Measurements from ENCODE around the gene HMGN4.
"Not testable (repeated sequence)": the region's sequence is repeated elsewhere in the genome, so short reads cannot be mapped to it uniquely, and the experiment has no call there.

Gene HMGN4

GRCh38 chr6:26507658-26508057, 30.5 kb upstream of the HMGN4 start:
- Histone ChIP-seq H3K27me3 (replicated peaks) (peaks cover 2% of the 10 kb centered on the region), H3K27ac (no peak overlapping the region), H3K4me3 (ENCODE audit: low read depth, low read length) (no peak overlapping the region), H3K36me3 (replicated peaks) (no peaks in the 10 kb centered on the region)
- in situ Hi-C loops (cut with HindIII; ENCODE audit: low pct_ligation_motif_present, low sequenced_read_pairs), result no loop called here
- DNase-seq, result no peak
- no peak for TF ChIP-seq CTCF (IDR thresholded peaks at IDR 0.05; ENCODE audit: low read depth, low read length, missing control alignments)

DNA sequence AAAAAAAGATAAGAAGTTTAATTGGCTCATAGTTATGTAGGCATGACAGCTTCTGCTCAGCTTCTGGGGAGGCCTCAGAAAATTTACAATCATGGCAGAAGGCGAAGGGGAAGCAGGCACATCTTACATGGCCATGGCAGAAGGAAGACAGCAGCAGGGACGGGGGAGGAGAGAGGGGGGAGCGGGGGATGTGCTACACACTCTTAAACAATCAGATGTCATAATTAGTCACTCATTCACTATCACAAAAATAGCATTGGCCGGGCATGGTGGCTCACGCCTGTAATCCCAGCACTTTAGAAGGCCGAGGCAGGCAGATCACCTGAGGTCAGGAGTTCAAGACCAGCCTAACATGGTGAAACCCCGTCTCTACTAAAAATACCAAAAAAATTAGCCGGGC, 27.1 kb upstream of the HMGN4 start:
- H3K4me3 ChIP-seq (ENCODE audit: low read depth, low read length); in situ Hi-C loops (cut with HindIII; ENCODE audit: low pct_ligation_motif_present, low sequenced_read_pairs); H3K27me3 ChIP-seq (replicated peaks); H3K27ac ChIP-seq; H3K36me3 ChIP-seq (replicated peaks): not testable (repeated sequence)
- peak; percentile 8 for DNase-seq

- in situ Hi-C loops (cut with HindIII; ENCODE audit: low pct_ligation_motif_present, low sequenced_read_pairs), result no loop called here
- Histone ChIP-seq H3K4me3 (ENCODE audit: low read depth, low read length) (no peak overlapping the region), H3K36me3 (replicated peaks) (no peaks in the 10 kb centered on the region), H3K27me3 (replicated peaks) (no peaks in the 10 kb centered on the region), H3K27ac (no peak overlapping the region)
- no peak for DNase-seq
- no peak for TF ChIP-seq CTCF (IDR thresholded peaks at IDR 0.05; ENCODE audit: low read depth, low read length, missing control alignments)
Measured at GRCh38 chr6:26514984-26515383, 23.2 kb upstream of the HMGN4 start.

GRCh38 chr6:26516481-26517427, 21.4 kb upstream of the HMGN4 start:
- no peak for DNase-seq
- H3K27me3 ChIP-seq (replicated peaks), result no peaks in the 10 kb centered on the region
- no peak overlapping the region for H3K27ac ChIP-seq
- in situ Hi-C loops (cut with HindIII; ENCODE audit: low pct_ligation_motif_present, low sequenced_read_pairs), result no loop called here
- no peak overlapping the region for H3K4me3 ChIP-seq (ENCODE audit: low read depth, low read length)
- no peak for TF ChIP-seq CTCF (IDR thresholded peaks at IDR 0.05; ENCODE audit: low read depth, low read length, missing control alignments)
- H3K36me3 ChIP-seq (replicated peaks), result no peaks in the 10 kb centered on the region

DNA sequence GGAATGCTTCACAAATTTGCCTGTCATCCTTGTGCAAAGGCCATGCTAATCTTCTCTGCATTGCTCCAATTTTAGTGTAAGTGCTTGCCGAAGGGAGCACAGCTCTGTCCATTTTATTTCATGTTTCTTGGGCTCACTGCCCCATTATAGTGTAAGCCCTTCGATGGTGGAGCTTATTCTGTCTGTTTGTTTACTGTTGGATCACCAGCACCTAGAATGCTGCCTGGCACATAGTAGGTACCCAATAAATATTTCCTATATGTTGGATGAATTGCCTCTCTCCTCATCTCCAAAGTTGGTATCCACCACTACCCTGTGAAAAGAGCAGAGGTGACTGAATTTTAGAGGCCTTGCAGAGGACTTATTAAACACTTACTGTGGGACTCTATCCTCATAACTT, 18.8 kb upstream of the HMGN4 start:
- Histone ChIP-seq H3K4me3 (ENCODE audit: low read depth, low read length) (no peak overlapping the region), H3K27ac (no peak overlapping the region)
- in situ Hi-C loops (cut with HindIII; ENCODE audit: low pct_ligation_motif_present, low sequenced_read_pairs), result no loop called here

More for the DNA sequence above, 18.8 kb upstream of the HMGN4 start:
- DNase-seq, result no peak
- Histone ChIP-seq H3K36me3 (replicated peaks) (no peaks in the 10 kb centered on the region), H3K27me3 (replicated peaks) (no peaks in the 10 kb centered on the region)
- TF ChIP-seq CTCF (IDR thresholded peaks at IDR 0.05; ENCODE audit: low read depth, low read length, missing control alignments), result no peak

All from brain microvascular endothelial cell (primary cell).